Activated CD4-positive, alpha-beta T cell treated with anti-CD3 and anti-CD28 coated beads for 36 hours (primary cell): ENCODE data around the gene PPFIA1. TPM values are rescaled to one million over a fixed set of nuclear protein-coding genes. Genes with fewer than 3 reads are reported as not detected.

ENCODE experiments used
- ATAC-seq: fragments of 200-7000 bp; cut with Tn5 transposase; one replicate; pipeline ENCODE4 v1.10.0; 2021; ENCODE audit warnings: mild to moderate bottlenecking, moderate library complexity
- CTCF ChIA-PET: fragments of 350-600 bp; sonication (Branson Sonifier 250); formaldehyde crosslinking; loops from one replicate; lab custom pipeline; 2021; ENCODE audit warnings: antibody characterized with exemption; lab: Charles Lee
- POLR2A ChIA-PET: fragments of 350-600 bp; sonication (Branson Sonifier 250); formaldehyde crosslinking; loops from one replicate; lab custom pipeline; 2021; ENCODE audit warnings: antibody characterized with exemption, inconsistent platforms; lab: Charles Lee
- DNase-seq: peaks from one replicate; pipeline ENCODE4 v3.0.0-alpha.2; 2020
- H3K27ac Mint-ChIP-seq: one replicate; pipeline ENCODE4 v1.8.0; 2021; ENCODE audit warnings: mixed read lengths
- H3K27me3 Mint-ChIP-seq: one replicate; pipeline ENCODE4 v1.8.0; 2021; ENCODE audit warnings: mixed read lengths
- H3K36me3 Mint-ChIP-seq: one replicate; pipeline ENCODE4 v1.8.0; 2021; ENCODE audit warnings: low read depth, mixed read lengths
- H3K4me1 Mint-ChIP-seq: one replicate; pipeline ENCODE4 v1.8.0; 2021; ENCODE audit warnings: mixed read lengths
- H3K4me3 Mint-ChIP-seq: one replicate; pipeline ENCODE4 v1.8.0; 2021; ENCODE audit warnings: mild to moderate bottlenecking, moderate library complexity, mixed read lengths
- H3K9me3 Mint-ChIP-seq: one replicate; pipeline ENCODE4 v1.8.0; 2021; ENCODE audit warnings: low read depth, mixed read lengths
- intact Hi-C, 2 experiments: fragments of 100-400 bp; cut with DNase I in 1 of 2; cut with micrococcal nuclease in 1 of 2; formaldehyde crosslinking; loops; one replicate each; pipeline versions ENCODE4 v1.14.2 to v1.15.1; 2022 to 2024; cut with DNase I, micrococcal nuclease
- total RNA-seq, 2 experiments: library from RNA; stranded (reverse); gene quantifications; one replicate each; pipeline ENCODE4 v1.2.3, GENCODE V29; 2021

PPFIA1 gene
- total RNA-seq, 2 experiments from 2014 or later: 26.5 to 40.5 TPM

DNA sequence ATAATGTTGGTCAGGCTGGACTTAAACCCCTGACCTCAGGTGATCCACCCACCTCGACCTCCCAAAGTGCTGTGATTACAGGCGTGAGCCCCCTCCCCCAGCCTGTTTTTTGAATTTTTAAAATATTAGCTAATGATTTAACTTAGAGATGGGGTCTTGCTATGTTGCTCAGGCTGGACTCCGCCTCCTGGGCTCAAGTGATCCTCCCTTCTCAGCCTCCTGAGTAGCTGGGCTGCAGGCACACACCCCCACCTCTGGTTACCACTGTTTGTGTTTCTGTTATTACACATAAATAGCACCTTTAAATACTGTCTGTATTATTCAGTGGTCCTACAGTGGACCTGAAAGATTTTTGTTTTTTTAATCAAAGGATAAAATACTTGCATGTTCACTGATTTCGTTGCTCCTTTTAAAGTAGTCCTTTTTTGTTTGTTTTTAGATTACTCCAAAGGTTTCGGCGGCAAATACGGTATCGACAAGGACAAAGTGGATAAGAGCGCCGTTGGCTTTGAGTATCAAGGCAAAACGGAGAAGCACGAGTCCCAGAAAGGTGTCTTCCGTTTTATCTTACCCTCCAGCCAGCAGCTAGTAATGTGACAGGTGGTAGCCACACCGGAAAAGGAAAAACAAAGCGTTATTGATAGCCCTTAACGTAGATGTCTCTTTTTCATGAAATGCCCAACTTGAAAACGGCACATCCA lies 149.0 kb downstream of the PPFIA1 start:
- no peak for DNase-seq
- no peak for ATAC-seq
- POLR2A ChIA-PET: no interaction called here
- intact Hi-C loops: no loop called here
- H3K4me1 Mint-ChIP-seq: peaks cover 10% of the 10 kb centered on the region
- CTCF ChIA-PET: no interaction called here
- H3K36me3 Mint-ChIP-seq: peaks cover 37% of the 10 kb centered on the region
- no peak overlapping the region for H3K4me3 Mint-ChIP-seq
- no peaks in the 10 kb centered on the region for H3K9me3 Mint-ChIP-seq
- H3K27me3 Mint-ChIP-seq: no peaks in the 10 kb centered on the region
- no peak overlapping the region for H3K27ac Mint-ChIP-seq

DNA sequence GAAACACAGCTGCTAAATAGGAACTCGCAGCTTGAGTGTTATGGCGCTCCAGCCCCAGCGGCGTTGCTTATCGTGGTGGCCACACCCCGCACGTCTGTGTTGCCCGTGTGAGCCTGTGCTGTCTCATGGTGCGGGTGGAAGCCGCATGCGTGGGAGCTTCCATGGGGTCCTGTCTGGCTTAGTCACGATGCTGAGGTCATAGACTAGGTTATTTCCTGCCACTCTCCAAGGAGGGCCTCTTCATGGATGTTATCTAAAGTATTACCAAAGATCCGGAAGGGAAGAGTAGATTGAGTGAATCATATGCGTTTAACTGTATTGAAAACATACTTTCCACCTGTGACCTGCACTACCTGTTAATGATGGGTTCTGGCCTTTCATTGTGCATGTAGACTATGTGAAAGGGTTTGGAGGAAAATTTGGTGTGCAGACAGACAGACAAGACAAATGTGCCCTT lies 149.5 kb downstream of the PPFIA1 start:
- intact Hi-C loops: no loop called here
- H3K4me1 Mint-ChIP-seq: peaks cover 11% of the 10 kb centered on the region
- H3K27ac Mint-ChIP-seq: no peak overlapping the region
- ChIA-PET POLR2A (no interaction called here), CTCF (no interaction called here)
- no peak overlapping the region for H3K4me3 Mint-ChIP-seq
- H3K36me3 Mint-ChIP-seq: peaks cover 34% of the 10 kb centered on the region
- H3K9me3 Mint-ChIP-seq: no peaks in the 10 kb centered on the region
- DNase-seq: no peak
- no peak for ATAC-seq
- no peaks in the 10 kb centered on the region for H3K27me3 Mint-ChIP-seq

DNA sequence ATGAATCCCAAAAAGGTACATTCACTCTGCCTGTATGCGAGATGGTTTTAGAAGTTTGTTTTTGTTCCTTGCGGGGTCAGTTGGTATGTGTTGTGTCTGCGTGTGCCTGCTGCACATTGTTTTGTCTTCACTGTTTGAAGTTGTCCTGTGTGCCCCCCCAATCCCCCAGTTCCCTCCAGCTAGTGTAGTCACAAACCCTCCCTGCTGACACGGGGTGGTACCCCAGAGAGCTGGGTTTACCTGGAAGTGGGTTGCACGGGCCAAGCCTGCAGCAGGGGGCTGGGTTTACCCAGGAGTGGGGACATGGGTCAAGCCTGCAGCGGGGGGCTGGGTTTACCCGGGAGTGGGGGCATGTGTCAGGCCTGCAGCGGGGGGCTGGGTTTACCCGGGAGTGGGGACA lies 150.0 kb downstream of the PPFIA1 start:
- Mint-ChIP-seq H3K4me3 (no peak overlapping the region), H3K36me3 (peaks cover 32% of the 10 kb centered on the region), H3K9me3 (no peaks in the 10 kb centered on the region), H3K27ac (no peak overlapping the region), H3K27me3 (no peaks in the 10 kb centered on the region), H3K4me1 (peaks cover 8% of the 10 kb centered on the region)
- POLR2A ChIA-PET: no interaction called here
- intact Hi-C loops: no loop called here
- DNase-seq: no peak
- CTCF ChIA-PET: no interaction called here
- ATAC-seq: no peak

DNA sequence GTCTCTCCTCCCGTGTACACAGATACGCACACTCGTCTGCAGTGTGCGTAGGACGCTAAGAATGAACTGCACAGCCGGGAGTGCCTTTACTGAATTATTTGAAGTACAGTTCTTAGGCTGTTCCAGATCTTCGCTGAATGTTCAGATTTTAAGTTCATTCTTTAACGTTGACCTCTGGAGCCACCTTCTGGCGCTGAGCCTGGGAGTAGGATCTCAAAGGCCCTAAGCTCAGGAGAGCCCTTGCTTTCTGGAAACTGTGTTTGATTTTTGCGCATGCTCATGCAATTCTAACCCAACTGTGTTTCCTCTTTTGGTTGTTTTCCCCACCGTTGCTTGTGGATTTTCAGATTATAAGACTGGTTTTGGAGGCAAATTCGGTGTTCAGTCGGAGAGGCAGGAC lies 150.6 kb downstream of the PPFIA1 start:
- ATAC-seq (no peak), DNase-seq (peak; percentile 31)
- H3K27me3 Mint-ChIP-seq: no peaks in the 10 kb centered on the region
- peaks cover 6% of the 10 kb centered on the region for H3K4me1 Mint-ChIP-seq
- H3K4me3 Mint-ChIP-seq: no peak overlapping the region
- ChIA-PET POLR2A (no interaction called here), CTCF (no interaction called here)
- intact Hi-C loops: no loop called here
- no peak overlapping the region for H3K27ac Mint-ChIP-seq
- peaks cover 33% of the 10 kb centered on the region for H3K36me3 Mint-ChIP-seq
- H3K9me3 Mint-ChIP-seq: no peaks in the 10 kb centered on the region

DNA sequence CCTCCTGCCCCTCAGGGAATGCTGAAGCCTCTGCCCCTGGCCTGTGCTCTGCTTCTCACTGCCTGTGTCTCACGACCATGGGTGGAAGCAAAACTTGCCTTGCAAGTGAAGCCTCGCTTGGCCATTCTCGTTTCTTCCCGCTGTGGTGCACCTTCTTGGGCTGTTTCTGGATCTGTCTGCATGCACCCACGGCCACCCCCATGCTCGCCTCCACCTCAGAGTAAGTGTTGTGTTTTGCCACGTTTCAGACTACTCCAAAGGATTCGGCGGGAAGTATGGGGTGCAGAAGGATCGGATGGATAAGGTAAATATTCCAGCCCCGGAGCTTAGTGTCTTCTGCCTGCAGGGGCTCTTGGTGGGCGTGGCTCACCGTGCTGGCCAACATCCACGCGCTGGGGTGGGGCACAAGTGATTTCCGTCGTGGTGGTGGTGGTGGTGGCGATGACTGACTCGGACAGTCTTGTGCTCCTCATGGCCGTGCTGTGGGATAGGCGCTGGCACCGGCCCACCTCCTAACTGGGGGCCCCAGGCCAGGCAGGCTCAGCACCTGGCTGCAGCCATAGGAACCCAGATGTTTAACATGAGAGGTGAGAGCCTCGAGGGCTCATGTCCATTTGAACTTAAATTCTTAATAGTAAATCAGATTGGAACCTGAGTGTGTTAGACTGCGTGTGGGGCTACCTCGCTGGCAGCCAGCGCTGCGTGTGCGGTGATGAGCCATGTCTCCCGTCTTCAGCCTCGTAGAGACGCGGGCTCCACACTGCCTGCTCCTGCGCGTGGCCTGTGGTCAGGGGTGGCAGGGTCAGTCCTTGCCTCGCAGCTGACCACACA lies 152.4 kb downstream of the PPFIA1 start:
- Mint-ChIP-seq H3K4me3 (no peak overlapping the region), H3K9me3 (no peaks in the 10 kb centered on the region), H3K36me3 (peaks cover 31% of the 10 kb centered on the region), H3K27me3 (no peaks in the 10 kb centered on the region), H3K4me1 (peaks cover 5% of the 10 kb centered on the region), H3K27ac (no peak overlapping the region)
- ChIA-PET POLR2A (no interaction called here), CTCF (no interaction called here)
- DNase-seq (no peak), ATAC-seq (no peak)
- intact Hi-C loops: no loop called here

DNA sequence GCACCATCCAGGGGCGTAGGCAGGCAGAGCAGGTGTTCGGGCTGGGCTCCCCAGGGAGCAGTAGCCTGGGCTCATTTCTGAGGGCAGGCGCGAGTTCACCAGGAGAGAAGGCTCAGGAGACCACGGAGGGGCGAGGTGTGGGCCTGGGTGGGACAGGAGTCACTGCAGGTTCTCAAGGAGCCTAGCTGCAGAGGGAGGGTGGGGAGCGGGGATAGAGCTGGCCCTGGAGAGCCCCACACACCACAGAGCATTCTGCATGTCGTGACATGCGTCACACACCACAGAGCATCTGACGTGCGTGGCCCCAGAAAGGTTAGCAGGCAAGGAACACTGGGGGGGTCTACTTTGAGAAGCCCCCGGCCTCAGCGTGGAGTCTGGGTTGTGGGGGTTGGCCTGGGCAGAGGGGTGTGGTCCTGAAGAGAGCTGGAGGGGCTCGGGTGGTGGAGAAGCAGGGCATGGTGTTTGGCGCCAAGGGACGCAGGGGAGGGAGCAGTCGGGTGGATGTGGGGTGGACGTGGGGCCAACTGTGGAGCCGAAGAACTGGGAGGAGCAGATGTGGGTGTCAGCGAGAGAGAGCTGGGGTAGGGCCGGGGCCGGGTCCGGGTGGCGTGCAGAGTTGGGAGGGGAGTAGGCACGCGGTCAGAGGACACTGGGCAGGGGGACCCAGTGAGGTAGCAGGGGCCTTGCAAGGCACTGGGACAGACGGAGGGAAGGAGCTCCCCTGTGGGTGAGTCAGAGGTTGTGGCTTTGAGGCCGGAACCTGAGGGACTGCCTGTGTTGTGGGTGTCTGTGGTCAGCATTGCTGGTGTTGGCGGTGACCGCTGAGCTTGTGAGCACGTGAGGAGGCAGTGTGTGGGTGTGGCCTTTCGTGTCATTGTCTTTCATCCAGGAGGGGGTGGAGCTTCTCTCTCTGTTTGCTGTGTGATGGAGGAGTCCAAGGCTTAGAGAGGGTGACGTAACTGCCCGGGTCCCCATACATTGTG lies 153.3 kb downstream of the PPFIA1 start:
- no peaks in the 10 kb centered on the region for H3K9me3 Mint-ChIP-seq
- peaks cover 5% of the 10 kb centered on the region for H3K4me1 Mint-ChIP-seq
- no peak overlapping the region for H3K27ac Mint-ChIP-seq
- H3K4me3 Mint-ChIP-seq: no peak overlapping the region
- peak; percentile 56 for DNase-seq
- POLR2A ChIA-PET: no interaction called here
- intact Hi-C loops: no loop called here
- peaks cover 33% of the 10 kb centered on the region for H3K36me3 Mint-ChIP-seq
- CTCF ChIA-PET: no interaction called here
- peak; percentile 61 for ATAC-seq
- H3K27me3 Mint-ChIP-seq: no peaks in the 10 kb centered on the region

DNA sequence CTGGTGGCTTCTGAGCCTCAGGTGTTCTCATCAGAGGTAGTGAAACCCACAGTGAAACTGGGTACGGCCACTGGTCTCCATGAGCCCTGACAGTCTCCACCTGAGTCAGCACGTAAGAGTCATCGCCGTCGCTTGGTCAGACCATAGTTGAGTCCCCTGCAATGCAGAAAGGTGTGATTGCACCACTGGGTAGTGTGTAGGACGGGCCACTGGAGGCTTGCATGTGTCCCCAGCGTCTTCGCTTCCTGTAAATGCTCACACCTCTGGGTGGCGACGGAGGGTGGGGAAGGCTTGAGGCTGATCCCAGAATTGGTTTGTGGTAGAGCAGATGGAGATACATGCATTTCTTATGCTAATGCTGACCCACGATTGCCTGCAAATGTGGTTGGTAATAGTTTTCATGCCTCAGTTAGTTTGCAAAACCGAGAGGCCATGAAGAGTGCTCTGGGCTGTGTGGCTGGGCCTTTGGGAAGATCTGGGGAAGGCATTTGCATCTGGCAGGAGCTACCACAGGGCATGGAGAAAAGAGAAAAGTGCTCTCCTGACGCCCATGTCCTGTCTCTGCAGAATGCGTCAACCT lies 154.4 kb downstream of the PPFIA1 start:
- no peaks in the 10 kb centered on the region for H3K9me3 Mint-ChIP-seq
- peaks cover 33% of the 10 kb centered on the region for H3K36me3 Mint-ChIP-seq
- no peak overlapping the region for H3K4me3 Mint-ChIP-seq
- ATAC-seq: no peak
- POLR2A ChIA-PET: no interaction called here
- intact Hi-C loops: no loop called here
- peaks cover 5% of the 10 kb centered on the region for H3K4me1 Mint-ChIP-seq
- H3K27me3 Mint-ChIP-seq: no peaks in the 10 kb centered on the region
- DNase-seq: no peak
- H3K27ac Mint-ChIP-seq: no peak overlapping the region
- CTCF ChIA-PET: no interaction called here

DNA sequence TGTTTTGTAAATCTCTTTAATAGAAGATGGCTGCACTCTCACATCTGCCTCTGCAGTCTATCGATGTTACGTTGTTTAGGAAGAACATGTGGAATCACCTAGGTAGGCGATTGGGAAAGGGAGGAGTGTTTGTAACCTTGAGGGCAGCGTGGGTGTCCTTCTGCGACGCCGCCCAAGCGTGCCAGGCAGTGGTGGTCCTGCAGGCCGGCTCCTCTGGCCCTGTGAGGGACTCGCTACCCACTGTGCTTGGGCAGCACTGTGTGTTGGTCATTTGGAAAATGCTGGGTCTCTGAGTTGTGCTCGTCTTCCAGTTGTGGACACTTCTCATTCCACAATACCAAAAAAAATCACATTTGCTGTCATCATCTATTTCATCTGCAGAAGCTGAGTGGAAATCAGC lies 156.9 kb downstream of the PPFIA1 start:
- CTCF ChIA-PET: no interaction called here
- no peak overlapping the region for H3K4me3 Mint-ChIP-seq
- no peak for ATAC-seq
- no peaks in the 10 kb centered on the region for H3K27me3 Mint-ChIP-seq
- POLR2A ChIA-PET: no interaction called here
- peaks cover 34% of the 10 kb centered on the region for H3K36me3 Mint-ChIP-seq
- H3K9me3 Mint-ChIP-seq: no peaks in the 10 kb centered on the region
- H3K27ac Mint-ChIP-seq: no peak overlapping the region
- no peak for DNase-seq
- peaks cover 5% of the 10 kb centered on the region for H3K4me1 Mint-ChIP-seq
- intact Hi-C loops: no loop called here

DNA sequence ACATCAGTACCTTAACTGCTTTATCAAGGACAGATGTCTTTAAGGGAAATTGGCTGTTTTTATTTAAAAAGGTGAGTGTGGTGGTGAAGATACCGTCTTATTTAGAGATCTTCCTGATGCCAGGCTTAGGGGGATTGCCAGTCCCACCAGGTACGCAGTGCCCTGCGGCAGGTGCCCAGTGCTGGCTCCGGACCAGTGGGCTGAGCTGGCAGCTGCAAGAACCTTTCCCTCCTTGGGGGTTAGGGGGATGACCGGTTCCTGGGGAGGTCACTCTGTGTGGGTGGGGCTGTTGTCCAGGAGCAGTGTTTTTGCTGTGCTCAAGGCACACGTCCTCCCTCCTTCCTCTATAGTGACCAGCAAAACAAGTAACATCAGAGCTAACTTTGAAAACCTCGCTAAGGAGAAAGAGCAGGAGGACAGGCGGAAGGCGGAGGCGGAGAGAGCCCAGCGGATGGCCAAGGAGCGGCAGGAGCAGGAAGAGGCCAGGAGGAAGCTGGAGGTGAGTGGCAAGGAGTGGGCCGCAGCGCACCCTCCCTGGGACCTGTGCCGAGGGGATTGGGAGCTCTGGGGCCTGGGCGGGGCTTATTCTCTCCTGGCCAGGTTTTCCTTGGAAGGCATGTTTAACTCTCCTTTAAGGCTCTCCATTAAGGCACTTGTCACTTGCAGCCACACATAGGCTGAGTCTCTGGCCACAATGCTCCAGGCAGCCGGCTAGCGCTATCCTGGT lies 158.4 kb downstream of the PPFIA1 start:
- Mint-ChIP-seq H3K4me1 (peaks cover 5% of the 10 kb centered on the region), H3K27ac (no peak overlapping the region), H3K9me3 (no peaks in the 10 kb centered on the region), H3K4me3 (no peak overlapping the region), H3K36me3 (peaks cover 32% of the 10 kb centered on the region), H3K27me3 (no peaks in the 10 kb centered on the region)
- no peak for DNase-seq
- ChIA-PET CTCF (no interaction called here), POLR2A (no interaction called here)
- intact Hi-C loops: no loop called here
- no peak for ATAC-seq

DNA sequence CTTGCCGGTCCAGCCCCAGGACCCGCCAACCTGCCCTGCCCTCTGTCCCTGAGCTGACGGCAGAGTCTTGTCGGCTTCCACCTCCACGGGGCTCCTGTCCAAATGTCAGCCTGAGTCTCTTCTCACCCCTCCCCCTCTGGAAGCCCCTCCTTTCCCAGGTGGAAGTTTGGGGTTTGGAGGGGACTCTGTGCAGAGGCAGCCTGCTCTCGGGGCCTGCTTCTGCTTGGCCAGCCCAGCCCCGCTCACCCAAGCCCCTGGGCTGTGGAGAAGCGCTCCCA lies 158.9 kb downstream of the PPFIA1 start:
- POLR2A ChIA-PET: no interaction called here
- no peaks in the 10 kb centered on the region for H3K9me3 Mint-ChIP-seq
- DNase-seq (no peak), ATAC-seq (no peak)
- peaks cover 1% of the 10 kb centered on the region for H3K4me1 Mint-ChIP-seq
- intact Hi-C loops: no loop called here
- H3K27me3 Mint-ChIP-seq: no peaks in the 10 kb centered on the region
- no peak overlapping the region for H3K4me3 Mint-ChIP-seq
- peaks cover 34% of the 10 kb centered on the region for H3K36me3 Mint-ChIP-seq
- no peak overlapping the region for H3K27ac Mint-ChIP-seq
- CTCF ChIA-PET: no interaction called here
